Activated naive CD8-positive, alpha-beta T cell treated with anti-CD3 and anti-CD28 coated beads, Interleukin-2, amount 10 ng/mL, durations not matched to agents 7 days and 5 days (primary cell): ENCODE results near the gene FANCD2. TPM values are rescaled to one million over a fixed set of nuclear protein-coding genes. Genes with fewer than 3 reads are reported as not detected.
"Not testable (repeated sequence)": the region's sequence is repeated elsewhere in the genome, so short reads cannot be mapped to it uniquely, and the experiment has no call there.

Source experiments
- ATAC-seq: fragments of 150-1000 bp; cut with Tn5 transposase; one replicate; pipeline ENCODE4 v1.10.0; 2021; ENCODE audit warnings: low read depth, moderate library complexity
- POLR2A ChIA-PET: fragments of 350-600 bp; sonication (Branson Sonifier 250); formaldehyde crosslinking; loops from one replicate; lab custom pipeline; 2021; ENCODE audit warnings: antibody characterized with exemption; lab: Charles Lee
- DNase-seq: peaks from one replicate; pipeline ENCODE4 v3.0.0; 2021
- H3K27ac Mint-ChIP-seq: one replicate; pipeline ENCODE4 v1.8.0; 2022; ENCODE audit warnings: mild to moderate bottlenecking, mixed read lengths
- H3K27me3 Mint-ChIP-seq: one replicate; pipeline ENCODE4 v1.8.0; 2022; ENCODE audit warnings: mild to moderate bottlenecking, moderate library complexity, mixed read lengths
- H3K36me3 Mint-ChIP-seq: one replicate; pipeline ENCODE4 v1.8.0; 2021; ENCODE audit warnings: mild to moderate bottlenecking, mixed read lengths
- H3K4me1 Mint-ChIP-seq: one replicate; pipeline ENCODE4 v1.8.0; 2021; ENCODE audit warnings: mixed read lengths
- H3K4me3 Mint-ChIP-seq: one replicate; pipeline ENCODE4 v1.8.0; 2022; ENCODE audit warnings: mild to moderate bottlenecking, moderate library complexity, mixed read lengths
- H3K9me3 Mint-ChIP-seq: one replicate; pipeline ENCODE4 v1.8.0; 2021; ENCODE audit warnings: mixed read lengths
- total RNA-seq, 2 experiments: library from RNA; stranded (reverse); gene quantifications; one replicate each; pipeline ENCODE4 v1.2.3, GENCODE V29; 2021

The FANCD2 gene
- total RNA-seq, 2 experiments from 2014 or later, result 57.9 to 78.8 TPM

GRCh38 chr3:10021856-10022775, 4.1 kb upstream of the FANCD2 start:
- Mint-ChIP-seq H3K27ac (no peak overlapping the region), H3K27me3 (no peaks in the 10 kb centered on the region), H3K36me3 (peaks cover 4% of the 10 kb centered on the region), H3K4me3 (no peak overlapping the region), H3K4me1 (peaks cover 20% of the 10 kb centered on the region), H3K9me3 (no peaks in the 10 kb centered on the region)
- POLR2A ChIA-PET, result no interaction called here
- DNase-seq (no peak), ATAC-seq (no peak)

GRCh38 chr3:10023587-10024310, 2.5 kb upstream of the FANCD2 start:
- H3K4me3 Mint-ChIP-seq, result no peak overlapping the region
- no peak overlapping the region for H3K27ac Mint-ChIP-seq
- POLR2A ChIA-PET, result no interaction called here

DNA sequence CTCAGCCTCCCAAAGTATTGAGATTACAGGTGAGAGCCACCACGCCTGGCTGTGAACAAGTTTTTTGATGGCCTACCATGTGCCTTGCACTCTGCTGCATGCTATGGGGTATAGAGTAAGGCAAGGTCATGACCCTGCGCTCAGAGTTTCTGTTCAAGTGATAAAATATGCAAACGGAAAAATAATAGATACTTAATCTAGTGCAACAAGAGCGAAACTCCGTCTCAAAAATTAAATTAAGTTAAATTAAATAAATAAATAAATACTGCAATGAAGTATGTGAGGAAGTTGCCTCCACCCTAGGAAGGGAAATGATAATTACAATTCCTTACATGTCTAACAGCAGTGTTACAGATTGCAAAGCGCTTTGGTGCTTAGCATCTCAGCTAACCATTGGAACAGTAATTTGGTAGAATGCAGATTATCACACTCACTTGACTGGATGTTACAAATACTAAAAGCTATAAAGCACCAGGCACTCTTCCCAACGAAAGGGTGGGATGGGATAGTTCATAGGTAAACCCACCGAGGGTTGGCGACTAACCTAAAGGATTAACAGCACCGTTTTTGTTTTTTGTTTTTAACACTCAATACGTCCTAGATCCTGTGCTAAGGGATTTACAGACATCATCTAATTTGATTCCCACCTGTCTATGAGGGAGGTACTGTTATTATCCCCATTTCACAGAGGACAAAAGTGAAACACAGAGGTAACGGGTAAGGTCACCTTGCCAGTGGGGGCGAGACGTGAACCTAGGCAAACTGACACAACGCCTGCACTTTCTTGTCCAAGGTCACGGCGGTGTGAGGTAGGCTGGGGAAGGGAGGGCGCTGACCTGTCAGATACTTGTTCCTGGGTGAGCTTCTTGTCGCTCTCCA, 793 bp upstream of the FANCD2 start:
- H3K4me3 Mint-ChIP-seq, result peak overlapping the region; percentile 94
- DNase-seq, result no peak
- H3K36me3 Mint-ChIP-seq, result peaks cover 11% of the 10 kb centered on the region

More at GRCh38 chr3:10023587-10024310, 2.5 kb upstream of the FANCD2 start:
- no peaks in the 10 kb centered on the region for H3K27me3 Mint-ChIP-seq
- DNase-seq (no peak), ATAC-seq (no peak)
- no peaks in the 10 kb centered on the region for H3K9me3 Mint-ChIP-seq
- peaks cover 20% of the 10 kb centered on the region for H3K4me1 Mint-ChIP-seq
- peaks cover 6% of the 10 kb centered on the region for H3K36me3 Mint-ChIP-seq

DNA sequence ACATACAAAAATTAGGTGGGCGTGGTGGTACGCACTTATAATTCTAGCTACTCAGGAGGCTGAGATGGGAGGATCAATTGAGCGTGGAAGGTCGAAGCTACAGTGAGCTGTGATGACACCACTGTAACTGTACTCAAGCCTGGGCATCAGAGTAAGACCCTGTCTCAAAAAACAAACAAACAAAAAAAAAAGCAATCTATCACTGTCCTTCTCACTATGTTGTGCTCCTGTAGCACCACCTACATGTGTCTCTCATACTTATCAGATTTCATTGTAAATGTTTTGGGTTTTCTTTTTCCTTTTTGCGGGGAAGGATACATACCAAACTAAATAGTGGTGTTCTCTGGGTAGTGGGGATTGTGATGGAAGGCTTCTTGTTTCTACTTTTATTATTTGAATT, 14.8 kb downstream of the FANCD2 start:
- H3K36me3 Mint-ChIP-seq, result peaks cover 26% of the 10 kb centered on the region
- H3K4me1 Mint-ChIP-seq, result no peaks in the 10 kb centered on the region
- H3K9me3 Mint-ChIP-seq, result no peaks in the 10 kb centered on the region
- no peaks in the 10 kb centered on the region for H3K27me3 Mint-ChIP-seq
- ATAC-seq (no peak), DNase-seq (no peak)
- POLR2A ChIA-PET, result interaction anchor here (0.7 kb wide), 1 partner anchor 304 kb away, joined by 3 read pairs; no protein-coding TSS in a partner anchor
- no peak overlapping the region for H3K4me3 Mint-ChIP-seq
- H3K27ac Mint-ChIP-seq, result no peak overlapping the region

More for the DNA sequence above, 793 bp upstream of the FANCD2 start:
- Mint-ChIP-seq H3K4me1 (peaks cover 30% of the 10 kb centered on the region), H3K27ac (peak overlapping the region; percentile 97), H3K27me3 (no peaks in the 10 kb centered on the region), H3K9me3 (no peaks in the 10 kb centered on the region)
- no peak for ATAC-seq
- POLR2A ChIA-PET, result interaction anchor here (0.6 to 1.3 kb wide), 7 partner anchors 48 to 222 kb away, joined by 3 to 6 read pairs (median 4); partner anchors contain the start of genes BRK1 and CRELD1

GRCh38 chr3:10047876-10048275, 21.6 kb downstream of the FANCD2 start:
- no peaks in the 10 kb centered on the region for H3K27me3 Mint-ChIP-seq
- POLR2A ChIA-PET, result no interaction called here
- no peaks in the 10 kb centered on the region for H3K4me1 Mint-ChIP-seq
- H3K4me3 Mint-ChIP-seq, result no peak overlapping the region
- peaks cover 29% of the 10 kb centered on the region for H3K36me3 Mint-ChIP-seq
- no peak overlapping the region for H3K27ac Mint-ChIP-seq
- DNase-seq, result no peak
- no peaks in the 10 kb centered on the region for H3K9me3 Mint-ChIP-seq
- ATAC-seq, result no peak

DNA sequence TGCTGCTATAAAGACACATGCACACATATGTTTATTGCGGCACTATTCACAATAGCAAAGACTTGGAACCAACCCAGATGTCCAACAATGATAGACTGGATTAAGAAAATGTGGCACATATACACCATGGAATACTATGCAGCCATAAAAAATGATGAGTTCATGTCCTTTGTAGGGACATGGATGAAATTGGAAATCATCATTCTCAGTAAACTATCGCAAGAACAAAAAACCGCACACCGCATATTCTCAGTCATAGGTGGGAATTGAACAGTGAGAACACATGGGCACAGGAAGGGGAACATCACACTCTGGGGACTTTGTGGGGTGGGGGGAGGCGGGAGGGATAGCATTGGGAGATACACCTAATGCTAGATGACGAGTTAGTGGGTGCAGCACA, 26.8 kb downstream of the FANCD2 start:
- H3K4me1 Mint-ChIP-seq, ATAC-seq, H3K9me3 Mint-ChIP-seq, DNase-seq, H3K27ac Mint-ChIP-seq, H3K4me3 Mint-ChIP-seq, H3K27me3 Mint-ChIP-seq, POLR2A ChIA-PET: not testable (repeated sequence)
- peaks cover 37% of the 10 kb centered on the region for H3K36me3 Mint-ChIP-seq

GRCh38 chr3:10055097-10055496, 28.9 kb downstream of the FANCD2 start:
- ATAC-seq (no peak), DNase-seq (no peak)
- H3K4me1 Mint-ChIP-seq, result no peaks in the 10 kb centered on the region
- POLR2A ChIA-PET, result no interaction called here
- no peaks in the 10 kb centered on the region for H3K9me3 Mint-ChIP-seq
- no peak overlapping the region for H3K4me3 Mint-ChIP-seq
- peaks cover 33% of the 10 kb centered on the region for H3K36me3 Mint-ChIP-seq
- H3K27me3 Mint-ChIP-seq, result no peaks in the 10 kb centered on the region
- H3K27ac Mint-ChIP-seq, result no peak overlapping the region

GRCh38 chr3:10070077-10070476, 43.8 kb downstream of the FANCD2 start:
- H3K27me3 Mint-ChIP-seq, ATAC-seq, POLR2A ChIA-PET, H3K27ac Mint-ChIP-seq, H3K9me3 Mint-ChIP-seq, H3K4me1 Mint-ChIP-seq, DNase-seq, H3K4me3 Mint-ChIP-seq: not testable (repeated sequence)
- H3K36me3 Mint-ChIP-seq, result peaks cover 45% of the 10 kb centered on the region

- H3K36me3 Mint-ChIP-seq, result peaks cover 22% of the 10 kb centered on the region
- DNase-seq (no peak), ATAC-seq (no peak)
- no peak overlapping the region for H3K27ac Mint-ChIP-seq
- no peaks in the 10 kb centered on the region for H3K4me1 Mint-ChIP-seq
- POLR2A ChIA-PET, result no interaction called here
- H3K4me3 Mint-ChIP-seq, result no peak overlapping the region
- no peaks in the 10 kb centered on the region for H3K27me3 Mint-ChIP-seq
- no peaks in the 10 kb centered on the region for H3K9me3 Mint-ChIP-seq
These were observed 48.4 kb downstream of the FANCD2 start for GRCh38 chr3:10074666-10075065.

GRCh38 chr3:10081871-10082270, 55.6 kb downstream of the FANCD2 start:
- H3K27ac Mint-ChIP-seq, result no peak overlapping the region
- no peak overlapping the region for H3K4me3 Mint-ChIP-seq
- POLR2A ChIA-PET, result no interaction called here

GRCh38 chr3:10085738-10086137, 59.5 kb downstream of the FANCD2 start:
- H3K27me3 Mint-ChIP-seq, result no peaks in the 10 kb centered on the region
- peaks cover 37% of the 10 kb centered on the region for H3K36me3 Mint-ChIP-seq
- POLR2A ChIA-PET, result interaction anchor here (0.5 kb wide), 1 partner anchor 27 kb away, joined by 4 read pairs; no protein-coding TSS in a partner anchor

More at GRCh38 chr3:10081871-10082270, 55.6 kb downstream of the FANCD2 start:
- H3K9me3 Mint-ChIP-seq, result no peaks in the 10 kb centered on the region
- H3K36me3 Mint-ChIP-seq, result peaks cover 29% of the 10 kb centered on the region
- DNase-seq (no peak), ATAC-seq (no peak)
- H3K27me3 Mint-ChIP-seq, result no peaks in the 10 kb centered on the region
- no peaks in the 10 kb centered on the region for H3K4me1 Mint-ChIP-seq

GRCh38 chr3:10088256-10088655, 62.0 kb downstream of the FANCD2 start:
- Mint-ChIP-seq H3K4me3 (no peak overlapping the region), H3K27me3 (no peaks in the 10 kb centered on the region), H3K9me3 (no peaks in the 10 kb centered on the region), H3K36me3 (peaks cover 31% of the 10 kb centered on the region), H3K27ac (no peak overlapping the region), H3K4me1 (no peaks in the 10 kb centered on the region)
- no peak for ATAC-seq
- DNase-seq, result no peak
- POLR2A ChIA-PET, result no interaction called here

More at GRCh38 chr3:10085738-10086137, 59.5 kb downstream of the FANCD2 start:
- no peaks in the 10 kb centered on the region for H3K9me3 Mint-ChIP-seq
- no peak for DNase-seq
- ATAC-seq, result no peak
- H3K4me1 Mint-ChIP-seq, result no peaks in the 10 kb centered on the region
- no peak overlapping the region for H3K4me3 Mint-ChIP-seq
- H3K27ac Mint-ChIP-seq, result no peak overlapping the region
